Ishikawa (cell line): ENCODE measurements around the gene CHPF2.

Experiments used
- CEBPB ChIP-seq: IDR thresholded peaks from 2 replicates; pipeline ENCODE4 v1.6.1; 2012
- CREB1 ChIP-seq: IDR thresholded peaks from 2 replicates; pipeline ENCODE4 v1.6.1; 2012; ENCODE audit warnings: low read depth
- EGR1 ChIP-seq: IDR thresholded peaks from 2 replicates; pipeline ENCODE4 v1.6.1; 2012
- EP300 ChIP-seq: IDR thresholded peaks from 2 replicates; pipeline ENCODE4 v1.6.1; 2012; ENCODE audit warnings: borderline replicate concordance
- FOXM1 ChIP-seq: IDR thresholded peaks from 2 replicates; pipeline ENCODE4 v1.6.1; 2012; ENCODE audit warnings: low read depth, borderline replicate concordance
- MAX ChIP-seq: IDR thresholded peaks from 2 replicates; pipeline ENCODE4 v1.6.1; 2012
- NFIC ChIP-seq: IDR thresholded peaks from 2 replicates; pipeline ENCODE4 v1.6.1; 2012
- RAD21 ChIP-seq: IDR thresholded peaks from 2 replicates; pipeline ENCODE4 v1.6.1; 2012; ENCODE audit warnings: low read depth
- REST ChIP-seq: IDR thresholded peaks from 2 replicates; pipeline ENCODE4 v1.6.1; 2012; ENCODE audit warnings: low read depth, mild to moderate bottlenecking
- TAF1 ChIP-seq: IDR thresholded peaks from 2 replicates; pipeline ENCODE4 v1.6.1; 2012; ENCODE audit warnings: low read depth, mild to moderate bottlenecking
- TCF12 ChIP-seq: IDR thresholded peaks from 2 replicates; pipeline ENCODE4 v1.6.1; 2012; ENCODE audit warnings: low read depth
- TEAD4 ChIP-seq: IDR thresholded peaks from 2 replicates; pipeline ENCODE4 v1.6.1; 2012
- USF1 ChIP-seq: IDR thresholded peaks from 2 replicates; pipeline ENCODE4 v1.6.1; 2012
- YY1 ChIP-seq: IDR thresholded peaks from 2 replicates; pipeline ENCODE4 v1.6.1; 2012; ENCODE audit warnings: low read depth
- ZBTB7A ChIP-seq: IDR thresholded peaks from 2 replicates; pipeline ENCODE4 v1.6.1; 2012; ENCODE audit warnings: low read depth

The CHPF2 gene

GRCh38 chr7:151232091-151232916, at the start of gene CHPF2:
TSS of gene CHPF2 (plus strand) at chr7:151232483. CDS start at chr7:151234012, 1,529 bp downstream.
- no peak for TF ChIP-seq REST
- TF ChIP-seq TCF12: no peak
- TF ChIP-seq ZBTB7A: no peak
- peak; percentile 47; the same call in 1 of the 2 replicates for TF ChIP-seq MAX
- 0 out of 2 replicates have a peak, but pooled peaks have one; percentile 31 for TF ChIP-seq YY1
- TF ChIP-seq CEBPB: no peak
- TF ChIP-seq RAD21: no peak
- no peak for TF ChIP-seq NFIC
- peak; percentile 91 for TF ChIP-seq TAF1
- no peak for TF ChIP-seq EP300
- TF ChIP-seq USF1: 0 out of 2 replicates have a peak, but pooled peaks have one; percentile 23
- TF ChIP-seq CREB1: 0 out of 2 replicates have a peak, but pooled peaks have one; percentile 8
- no peak for TF ChIP-seq FOXM1
- no peak for TF ChIP-seq TEAD4
- TF ChIP-seq EGR1: peak; percentile 64; the same call in 1 of the 2 replicates

GRCh38 chr7:151185762-151186639, 46.3 kb upstream of the CHPF2 start:
- TF ChIP-seq FOXM1: no peak
- no peak for TF ChIP-seq USF1
- TF ChIP-seq TAF1: no peak

- TF ChIP-seq ZBTB7A (no peak), CREB1 (no peak), RAD21 (no peak), CEBPB (no peak), TAF1 (no peak), TCF12 (no peak), USF1 (no peak), NFIC (no peak), TEAD4 (no peak), EP300 (no peak), YY1 (no peak), REST (no peak), MAX (no peak), EGR1 (no peak), FOXM1 (no peak)
These were observed 45.5 kb upstream of the CHPF2 start, which contains the start of gene ASB10 for GRCh38 chr7:151186640-151187408. TSS of gene ASB10 (minus strand) at chr7:151187250. CDS start at chr7:151187130, 120 bp downstream.
